HG03175 (cell line): ENCODE results near the gene PALLD.

Experiments
- ATAC-seq: cut with Tn5 transposase; IDR thresholded peaks from one replicate; pipeline ENCODE4 v1.9.1; 2021; ENCODE audit warnings: mild to moderate bottlenecking, moderate library complexity; ENCODE audit not compliant: unreplicated experiment

The PALLD gene

DNA sequence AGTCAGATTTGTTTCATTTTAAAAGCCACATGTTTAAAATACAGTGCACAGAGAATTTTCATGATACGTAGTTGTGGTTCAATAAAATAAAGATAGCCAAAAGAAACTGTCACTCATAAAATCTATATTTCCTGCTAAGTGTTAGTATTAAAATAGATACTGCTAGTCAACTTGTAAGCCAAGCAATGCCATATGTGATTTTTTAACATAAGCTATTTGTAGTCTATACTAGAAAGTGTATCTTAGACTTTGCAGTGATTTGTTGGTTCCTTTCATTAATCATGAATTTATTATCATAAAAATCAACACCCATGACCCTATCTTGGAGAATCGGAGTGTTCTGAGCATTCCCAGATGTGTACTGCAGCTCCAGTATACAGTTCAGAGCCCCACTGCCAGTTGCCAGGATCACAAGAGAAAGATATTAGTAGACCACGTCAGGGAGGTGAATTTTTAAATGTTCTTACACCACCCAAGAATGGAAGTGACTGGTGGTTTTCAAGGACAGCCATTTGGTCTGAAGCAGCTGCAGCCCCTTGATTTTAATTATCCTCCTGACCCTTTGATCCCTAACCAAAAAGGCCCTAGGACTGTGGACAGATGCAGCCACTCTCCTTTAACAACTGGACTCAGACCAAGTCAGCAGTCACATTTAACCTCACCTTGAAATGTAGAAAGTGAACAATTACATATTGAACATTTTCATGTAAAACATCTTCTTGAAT is 163.1 kb downstream of the PALLD start:
- ATAC-seq: no peak

DNA sequence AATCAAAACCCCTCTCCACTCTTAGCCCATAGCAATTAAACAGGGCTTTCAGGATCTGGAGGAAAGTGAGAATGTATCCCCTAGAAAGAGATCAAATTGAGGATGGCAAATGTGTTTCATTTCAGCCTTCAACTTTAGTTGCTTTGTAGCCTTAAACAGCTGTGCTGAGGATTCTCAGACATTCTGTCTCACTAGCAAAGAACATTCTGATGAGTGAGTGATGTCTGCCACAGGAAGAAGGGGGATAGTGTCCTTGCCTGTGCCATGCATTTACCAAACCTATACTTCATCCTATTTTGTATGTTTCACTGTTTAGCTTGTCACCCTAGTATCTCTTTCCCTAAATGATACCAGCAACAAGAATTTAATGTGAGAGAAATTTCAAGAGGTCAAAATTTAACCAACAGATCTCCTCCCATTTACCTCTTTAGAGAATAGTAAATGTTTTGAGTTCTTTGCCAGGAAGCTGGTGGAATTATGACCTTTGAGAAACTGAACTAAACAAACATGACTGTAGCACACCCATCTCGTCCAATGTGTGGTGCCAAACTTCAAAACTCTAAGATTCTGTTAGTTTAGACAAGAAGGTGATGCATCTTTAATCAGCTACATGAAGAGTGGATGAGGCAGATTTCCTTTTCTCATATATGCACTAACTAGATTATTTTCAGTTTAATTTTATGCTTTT is 165.6 kb downstream of the PALLD start:
- ATAC-seq: no peak

DNA sequence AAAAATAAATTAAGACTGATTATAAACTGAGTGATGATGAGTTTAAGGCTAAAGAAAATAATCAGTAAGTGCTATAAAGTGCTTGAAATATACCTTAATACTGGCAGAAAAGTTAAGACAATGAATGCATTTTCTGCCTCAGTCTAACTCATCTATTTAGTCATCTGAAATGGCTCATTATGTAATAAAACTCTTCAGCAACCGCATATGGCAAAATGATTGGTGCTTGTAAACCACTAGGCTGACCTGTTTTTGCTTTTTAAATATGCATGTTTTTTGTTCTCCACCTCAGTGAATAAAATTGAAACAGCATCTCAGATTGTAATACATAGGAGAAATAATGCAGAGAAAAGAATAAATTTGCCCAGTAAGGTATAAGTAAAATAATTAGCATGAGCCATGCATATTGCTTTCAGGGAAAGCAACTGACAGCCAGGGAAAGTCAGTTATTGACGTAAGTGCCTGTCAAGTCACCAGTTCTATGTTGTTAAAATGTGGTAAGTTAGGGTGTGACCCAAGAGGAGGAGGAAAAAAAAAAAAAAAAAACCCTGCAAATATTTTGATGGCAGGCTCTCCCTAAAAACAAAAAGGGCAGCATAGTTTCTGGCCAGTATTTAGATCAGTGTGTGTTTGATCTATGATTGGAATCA is 167.5 kb downstream of the PALLD start:
- no peak for ATAC-seq

DNA sequence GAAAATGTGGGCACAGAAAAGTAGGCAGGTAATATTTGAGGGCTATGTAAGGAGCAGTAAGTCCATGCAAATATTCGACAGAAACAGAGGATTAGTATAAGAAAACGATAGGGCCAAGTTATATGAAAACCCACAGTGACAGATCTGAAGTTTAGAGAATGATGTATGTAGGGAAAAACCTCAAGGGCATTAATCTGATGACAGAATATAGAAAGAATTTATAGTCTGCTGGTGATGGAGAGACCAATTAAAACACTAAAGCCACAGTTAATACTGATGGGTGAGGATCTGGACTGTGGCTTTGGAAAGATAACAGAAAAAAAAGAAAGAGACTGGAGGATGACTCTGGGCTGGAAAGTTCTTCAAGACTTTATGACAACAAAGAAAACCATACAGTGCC is 169.7 kb downstream of the PALLD start:
- ATAC-seq: no peak

DNA sequence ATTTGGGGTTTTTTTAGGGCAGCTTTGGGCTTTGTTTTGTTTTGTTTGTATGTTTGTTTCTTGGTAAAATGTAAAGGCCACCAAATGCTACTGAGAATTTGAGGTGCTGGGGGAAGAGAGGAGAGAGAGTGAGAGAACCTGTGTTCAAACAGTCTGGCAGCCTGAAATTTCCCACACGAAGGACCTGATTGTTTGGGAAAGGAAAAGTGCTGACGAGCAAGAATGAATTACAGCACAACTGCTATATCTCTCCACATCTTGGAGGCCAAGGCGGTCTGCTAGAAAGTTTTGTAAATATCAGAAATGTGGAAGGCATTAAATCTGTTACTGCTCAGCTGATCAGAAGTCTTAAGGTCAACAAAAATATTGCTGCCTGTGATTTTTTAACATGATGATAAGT is 170.5 kb downstream of the PALLD start:
- ATAC-seq: no peak

DNA sequence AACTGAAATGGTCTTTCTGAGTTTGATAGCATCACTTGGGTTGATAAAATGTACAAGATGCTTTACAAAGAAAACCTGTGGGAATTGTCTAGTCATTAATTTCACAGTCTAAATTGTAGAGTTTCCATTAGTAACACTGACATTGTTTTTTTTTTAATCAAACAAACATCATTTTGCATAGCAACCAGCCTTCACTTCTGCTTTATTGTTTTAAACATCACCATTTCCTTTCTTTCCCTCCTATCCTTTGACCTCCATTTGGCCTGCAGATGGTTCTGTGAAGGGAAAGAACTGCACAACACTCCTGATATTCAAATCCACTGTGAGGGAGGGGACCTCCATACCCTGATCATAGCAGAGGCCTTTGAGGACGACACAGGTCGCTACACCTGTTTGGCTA is 171.1 kb downstream of the PALLD start:
- ATAC-seq: no peak

DNA sequence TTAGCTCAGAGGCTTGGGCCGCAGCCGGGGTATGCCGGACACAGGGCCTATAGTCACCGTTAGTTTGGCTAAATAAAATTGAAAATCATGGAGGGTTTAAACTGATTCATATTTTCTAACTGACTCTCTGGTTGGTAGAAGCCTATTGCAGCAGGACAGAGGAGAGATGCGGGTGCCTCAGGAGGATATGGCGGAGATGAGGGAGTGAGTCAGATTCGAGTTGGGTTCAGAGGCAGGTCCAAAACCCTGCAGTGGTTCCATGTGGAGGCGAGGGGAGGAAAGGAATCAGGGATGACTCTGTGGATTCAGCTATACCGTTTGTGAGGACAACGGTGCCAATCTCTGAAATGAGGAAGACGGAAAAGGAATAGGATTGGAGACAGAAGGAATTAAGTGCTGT is 176.6 kb downstream of the PALLD start:
- ATAC-seq: no peak

DNA sequence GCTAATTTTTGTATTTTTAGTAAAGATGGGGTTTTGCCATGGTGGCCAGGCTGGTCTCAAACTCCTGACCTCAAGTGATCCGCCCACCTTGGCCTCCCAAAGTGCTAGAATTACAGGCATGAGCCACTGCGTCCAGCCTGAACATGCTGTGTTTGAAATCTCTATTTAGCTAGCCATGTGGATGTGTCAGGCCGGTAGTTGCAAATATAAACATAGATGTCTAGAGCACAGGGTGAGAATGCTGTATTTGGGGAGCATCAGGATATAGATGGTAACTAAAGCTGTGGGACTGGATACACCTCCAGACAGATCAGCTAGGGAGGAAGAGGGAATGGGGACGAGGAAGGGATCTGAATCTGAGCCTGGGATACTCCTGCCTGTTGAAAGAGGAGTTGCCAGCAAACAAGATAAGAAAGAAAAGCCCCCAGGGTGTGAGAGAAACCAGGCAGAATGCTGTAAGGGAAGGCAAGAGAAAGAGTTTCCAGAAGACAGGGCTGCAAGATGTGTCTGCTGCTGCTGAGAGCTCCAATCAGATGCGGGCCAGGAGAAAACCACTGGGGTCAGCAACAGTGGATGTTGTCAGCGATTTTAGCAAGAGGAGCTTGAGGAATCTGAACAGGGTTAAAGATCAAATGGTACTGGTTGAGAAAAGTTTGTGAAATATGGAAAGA is 177.4 kb downstream of the PALLD start:
- ATAC-seq: no peak

DNA sequence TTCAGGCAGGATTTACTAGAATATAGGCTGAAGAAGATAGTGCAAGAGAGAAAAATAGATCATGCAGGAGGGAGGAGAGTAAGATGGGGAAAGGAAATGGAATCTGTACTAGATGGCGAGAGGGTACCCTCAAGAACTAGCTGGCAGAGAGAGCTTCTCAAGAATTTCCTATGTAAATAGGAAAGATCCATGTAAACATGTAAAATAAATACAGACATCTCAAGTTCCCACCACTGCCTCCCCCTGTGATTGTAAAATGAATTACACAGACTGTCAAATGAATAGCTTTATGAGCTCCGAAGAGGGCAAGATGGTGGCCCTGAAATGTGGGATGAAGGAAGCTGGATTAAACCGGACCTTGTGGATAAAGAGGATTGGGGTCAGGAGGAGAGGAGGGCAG is 178.0 kb downstream of the PALLD start:
- ATAC-seq: no peak

DNA sequence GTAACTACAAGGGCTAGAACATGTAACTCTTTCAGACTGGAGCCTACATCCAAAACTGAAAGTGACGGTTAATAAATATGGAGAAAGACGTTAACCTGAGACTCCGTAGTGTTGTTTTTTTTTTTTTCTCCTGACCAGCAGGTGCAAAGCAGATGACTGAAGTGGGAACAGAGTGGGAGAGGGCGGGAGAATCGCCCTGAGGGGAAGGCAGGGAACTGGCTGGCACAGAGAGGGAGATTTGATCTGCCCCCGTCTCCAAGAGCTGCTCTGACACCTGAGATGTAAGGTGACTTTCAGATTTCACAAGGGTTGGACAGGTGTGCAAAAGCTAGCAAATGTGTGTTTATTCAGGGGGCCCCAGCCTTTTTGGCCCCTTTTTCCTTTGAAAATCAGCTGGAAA is 180.2 kb downstream of the PALLD start:
- ATAC-seq: no peak

DNA sequence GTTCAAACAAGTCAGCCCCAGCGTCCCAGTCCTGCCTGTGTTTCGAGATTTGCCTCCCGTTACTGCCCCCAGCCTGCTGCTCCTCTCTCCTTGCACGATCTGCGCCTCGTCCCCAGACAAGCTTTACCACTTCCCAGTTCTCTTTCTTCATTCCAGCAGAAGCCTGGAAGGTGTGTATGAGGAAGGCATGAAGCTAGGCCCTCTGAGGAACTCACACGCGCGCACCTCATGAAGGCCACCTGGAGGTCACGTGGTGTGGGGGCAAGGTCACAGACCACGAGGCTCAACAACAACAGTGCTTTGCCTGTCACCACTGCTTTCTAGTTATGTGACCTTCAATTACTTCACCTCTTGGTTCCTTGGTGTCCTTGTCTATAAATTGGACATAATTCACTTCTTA is 181.0 kb downstream of the PALLD start:
- ATAC-seq: no peak

DNA sequence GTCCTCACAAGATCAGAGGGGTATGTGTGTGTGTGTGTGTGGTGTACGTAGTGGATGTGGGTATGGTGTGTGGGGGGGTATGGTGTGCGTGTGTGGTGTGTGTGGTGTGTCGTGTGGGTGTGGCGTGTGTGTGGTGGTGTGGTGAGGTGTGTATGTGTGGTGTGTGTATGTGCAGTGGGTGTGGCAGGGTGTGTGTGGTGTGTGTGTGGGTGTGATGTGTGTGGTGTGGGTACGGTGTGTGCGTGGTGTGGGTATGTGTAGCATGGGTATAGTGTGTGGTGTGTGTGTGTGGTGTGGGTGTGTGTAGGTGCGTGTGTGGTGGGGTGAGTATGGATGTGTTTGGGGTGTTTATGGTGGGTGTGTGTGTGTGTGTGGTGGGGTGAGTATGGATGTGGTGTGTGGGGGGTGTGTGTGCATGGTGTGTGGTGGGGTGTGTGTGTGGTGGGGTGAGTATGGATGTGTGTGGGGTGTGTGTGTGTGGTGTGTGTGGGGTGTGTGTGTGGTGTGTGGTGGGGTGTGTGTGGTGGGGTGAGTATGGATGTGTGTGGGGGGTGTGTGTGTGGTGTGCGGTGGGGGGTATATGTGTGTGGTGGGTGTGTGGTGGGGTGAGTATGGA is 182.0 kb downstream of the PALLD start:
- no peak for ATAC-seq

DNA sequence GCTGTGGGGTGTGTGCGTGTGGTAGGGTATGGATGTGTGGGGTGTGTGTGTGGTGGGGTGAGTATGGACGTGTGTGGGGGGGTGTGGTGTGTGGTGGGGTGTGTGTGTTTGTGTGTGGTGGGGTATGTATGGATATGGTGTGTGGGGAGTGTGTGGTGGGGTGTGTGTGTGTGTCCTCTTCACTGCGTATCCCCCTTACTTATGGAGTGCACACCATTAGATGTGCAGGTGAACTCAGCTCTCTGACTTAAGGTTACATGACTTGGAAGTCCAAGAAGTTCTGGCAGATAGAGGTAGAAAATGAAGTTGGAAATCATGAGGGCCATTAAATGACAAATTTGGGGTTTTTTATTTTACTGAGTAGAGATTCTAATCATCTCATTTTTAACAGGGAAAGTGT is 182.5 kb downstream of the PALLD start:
- no peak for ATAC-seq

DNA sequence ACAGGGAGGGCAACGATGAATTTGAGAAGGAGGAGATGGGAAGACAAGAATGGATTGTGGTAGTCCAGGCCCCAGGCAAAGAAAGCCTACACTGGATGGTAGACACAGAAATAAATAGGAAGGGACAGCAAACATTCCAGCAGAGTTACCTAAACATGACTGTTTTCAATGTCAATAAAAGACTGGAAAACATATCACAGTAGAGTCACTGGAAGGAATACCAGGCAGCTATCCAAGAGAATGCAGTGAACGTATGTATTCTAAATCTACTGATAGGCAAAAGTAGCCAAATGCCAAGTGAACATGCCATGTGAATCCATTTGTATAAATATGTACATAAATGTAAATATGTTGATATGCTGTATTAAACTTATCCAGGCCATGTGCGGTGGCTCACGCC is 183.0 kb downstream of the PALLD start:
- ATAC-seq: no peak

DNA sequence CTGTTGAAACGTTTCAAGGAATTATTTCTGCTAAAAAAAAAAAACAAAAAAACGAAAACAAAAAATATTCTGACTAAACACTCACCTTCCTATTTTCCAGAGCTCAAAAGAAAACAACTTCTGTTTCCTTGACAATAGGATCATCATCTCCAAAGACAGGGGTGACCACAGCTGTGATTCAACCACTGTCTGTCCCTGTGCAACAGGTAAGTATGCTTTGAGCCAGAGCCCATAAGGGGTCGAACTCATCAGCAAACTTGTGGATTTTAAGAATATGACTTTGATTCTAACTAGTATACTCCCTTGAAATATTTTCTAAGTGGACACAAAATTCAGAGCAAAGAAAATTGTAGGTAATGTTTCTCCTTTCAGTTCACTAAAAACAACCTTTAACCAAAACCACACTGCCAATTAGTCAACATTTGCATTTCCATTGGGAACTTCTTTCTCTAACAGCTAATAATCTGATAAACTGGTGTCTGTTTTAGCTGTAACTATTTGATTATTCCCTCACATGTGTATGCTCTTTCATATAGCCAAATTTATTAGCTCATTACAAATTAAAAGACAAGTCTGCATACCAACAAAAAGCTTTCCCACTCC is 186.1 kb downstream of the PALLD start:
- ATAC-seq: no peak

DNA sequence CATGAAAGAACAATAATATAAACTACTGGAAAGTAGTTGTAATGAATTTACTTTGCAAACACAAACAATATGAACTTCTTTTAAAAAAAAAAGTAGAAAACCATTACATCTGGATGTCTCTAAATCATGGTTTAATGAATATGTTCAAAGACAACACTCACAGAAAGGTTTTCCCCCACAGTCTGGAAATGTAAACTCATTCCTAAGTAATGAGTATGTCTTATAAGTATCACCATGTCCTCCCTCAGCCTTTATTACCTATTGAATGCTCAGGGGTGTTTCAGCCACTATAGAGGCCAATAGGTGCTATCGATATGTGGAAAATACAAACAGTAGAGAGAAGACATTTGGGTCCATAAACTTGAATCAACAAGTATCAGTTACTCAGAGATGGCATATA is 186.7 kb downstream of the PALLD start:
- no peak for ATAC-seq

DNA sequence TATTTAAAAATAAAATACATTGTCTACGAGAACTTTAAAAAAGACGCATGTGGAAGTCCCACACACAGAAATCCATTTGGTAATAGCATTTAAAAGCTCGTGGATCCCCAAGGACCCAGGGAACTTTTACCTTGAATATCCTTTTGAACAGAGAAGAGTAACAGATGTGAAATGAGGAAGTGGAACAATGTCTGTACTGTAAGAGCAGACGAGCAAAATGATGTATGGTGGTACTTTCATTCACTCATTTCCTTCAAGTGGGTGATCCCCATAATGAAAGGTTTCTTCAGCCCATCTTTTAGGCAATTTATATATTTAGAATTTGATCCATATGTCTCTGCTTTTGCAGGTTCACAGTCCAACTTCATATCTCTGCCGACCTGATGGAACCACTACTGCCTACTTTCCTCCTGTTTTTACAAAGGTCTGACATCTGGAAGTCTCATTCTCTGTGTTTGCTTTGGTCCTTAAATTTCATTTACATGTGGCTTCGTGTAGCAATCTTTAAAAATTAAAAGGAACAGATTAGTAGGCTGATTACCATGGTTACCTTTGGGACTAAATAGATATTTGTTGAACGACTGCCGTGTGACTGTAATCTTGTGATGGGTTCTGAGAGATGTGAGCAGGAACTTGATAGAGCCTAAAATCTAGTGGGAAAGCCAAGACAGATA is 188.4 kb downstream of the PALLD start:
- peak; percentile 86 for ATAC-seq

DNA sequence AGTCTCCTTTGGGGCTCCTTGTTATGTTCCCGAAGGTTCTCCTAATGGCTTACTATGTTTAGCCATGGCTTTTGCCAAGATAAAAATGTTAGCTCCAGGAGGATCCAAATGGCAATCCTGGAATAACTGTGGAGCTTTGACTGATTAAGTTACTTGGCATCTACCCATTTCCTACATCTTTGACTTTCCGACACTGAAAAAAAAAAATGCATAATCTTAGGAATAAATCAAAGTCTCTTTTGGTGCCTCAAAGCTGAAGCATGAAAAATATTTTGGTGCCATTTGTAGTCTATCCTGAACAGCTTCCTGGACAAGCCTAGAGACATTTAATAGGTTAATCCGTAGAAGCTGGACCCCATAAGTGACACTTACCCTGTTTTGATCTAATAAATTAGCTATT is 191.7 kb downstream of the PALLD start:
- ATAC-seq: no peak

DNA sequence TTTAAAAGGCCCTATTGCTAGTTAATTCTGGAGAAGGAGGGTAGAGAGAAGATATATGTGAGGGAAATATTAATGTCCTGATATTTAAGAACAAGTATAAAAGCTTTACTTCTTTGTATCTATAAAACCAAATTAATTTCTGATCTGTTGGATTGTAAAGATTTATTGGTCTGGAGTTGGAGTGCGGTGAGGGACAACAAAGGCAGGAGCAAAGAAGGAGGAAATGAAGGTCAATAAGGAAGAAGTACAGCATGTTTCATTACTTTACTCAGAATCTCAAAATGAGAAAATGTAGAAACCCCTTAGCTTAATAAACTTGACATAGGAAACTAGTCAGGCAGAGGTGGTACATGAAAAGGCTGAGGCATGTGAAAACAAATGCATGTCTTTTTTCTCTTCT is 192.9 kb downstream of the PALLD start:
- ATAC-seq: no peak

DNA sequence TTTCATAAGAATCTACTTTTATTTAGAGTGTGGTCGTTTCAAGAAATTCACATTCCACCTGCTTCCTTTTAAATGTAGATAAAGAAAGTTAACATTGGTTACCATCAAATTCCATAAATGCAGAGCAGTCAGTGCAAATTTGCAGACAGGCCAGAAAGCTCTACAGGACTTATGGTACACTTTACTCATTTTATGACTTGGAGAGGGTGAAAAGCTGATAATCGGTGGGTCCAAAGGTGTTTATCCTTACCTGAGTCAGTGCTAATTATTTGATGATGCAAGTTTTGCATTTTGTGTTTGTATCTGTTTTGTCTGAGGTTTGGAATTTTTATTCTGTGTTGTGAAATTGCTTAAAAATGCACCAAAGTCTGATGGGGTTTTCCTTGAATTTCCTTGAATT is 193.3 kb downstream of the PALLD start:
- ATAC-seq: no peak
